ENCODE measurements around the gene MAPK12.

MAPK12 gene

DNA sequence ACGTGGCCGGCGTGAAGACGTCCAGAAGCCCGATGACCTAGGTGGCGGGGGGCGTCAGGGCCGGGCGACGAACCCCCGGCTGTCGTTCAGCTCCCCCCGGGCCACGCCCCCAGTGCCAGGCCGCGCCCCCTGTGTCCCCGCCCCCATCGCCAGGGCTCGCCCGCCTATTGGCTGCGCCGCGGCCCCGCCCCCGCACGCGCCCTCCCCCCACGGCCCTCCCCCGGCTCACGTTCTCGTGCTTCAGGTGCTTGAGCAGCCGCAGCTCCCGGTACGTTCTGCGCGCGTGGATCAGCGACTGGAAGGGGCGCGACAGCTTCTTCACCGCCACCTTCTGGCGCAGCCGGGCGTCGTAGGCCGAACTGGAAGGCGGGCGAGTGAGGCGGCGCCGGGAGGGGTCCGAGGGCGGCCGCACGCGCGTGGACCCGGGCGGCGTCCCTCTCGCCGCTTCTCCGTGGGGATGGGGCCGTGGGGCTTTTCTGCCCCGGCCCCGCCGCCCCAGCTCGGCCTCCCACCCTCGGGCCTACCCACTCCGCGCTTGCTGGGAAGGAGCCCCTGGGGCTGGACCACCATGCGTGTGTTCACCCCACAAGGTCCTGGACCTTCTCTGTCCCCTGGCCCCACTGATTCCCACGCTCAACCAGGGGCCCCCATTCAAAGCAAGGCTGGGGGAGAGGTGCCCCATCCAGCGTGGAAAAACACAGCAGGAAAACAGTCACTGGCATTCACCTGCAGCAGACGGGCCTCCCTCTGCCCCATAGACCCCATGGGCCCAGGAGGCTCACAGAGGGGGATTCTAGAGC is 6.3 kb upstream of the MAPK12 start:
- no peak for DNase-seq (ENCODE audit: low spot score)

DNA sequence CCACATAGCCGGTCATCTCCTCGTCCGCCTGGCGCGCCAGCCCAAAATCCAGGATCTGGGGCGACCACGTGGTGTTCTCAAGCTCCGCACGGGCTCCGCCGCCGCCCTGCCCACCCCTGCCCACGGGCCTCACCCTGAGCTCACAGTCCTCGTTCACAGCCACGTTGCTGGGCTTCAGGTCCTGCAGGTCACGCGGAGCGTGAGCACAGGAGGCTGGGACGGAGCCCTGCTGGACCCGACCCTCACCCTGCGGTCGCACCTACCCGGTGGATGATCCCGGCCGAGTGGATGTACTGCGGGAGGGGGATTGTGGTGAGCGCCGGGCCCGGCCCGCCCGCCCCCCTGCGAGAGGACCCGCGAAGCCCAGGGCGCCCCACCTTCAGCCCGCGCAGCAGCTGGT is 5.5 kb upstream of the MAPK12 start:
- DNase-seq (ENCODE audit: low spot score): no peak

DNA sequence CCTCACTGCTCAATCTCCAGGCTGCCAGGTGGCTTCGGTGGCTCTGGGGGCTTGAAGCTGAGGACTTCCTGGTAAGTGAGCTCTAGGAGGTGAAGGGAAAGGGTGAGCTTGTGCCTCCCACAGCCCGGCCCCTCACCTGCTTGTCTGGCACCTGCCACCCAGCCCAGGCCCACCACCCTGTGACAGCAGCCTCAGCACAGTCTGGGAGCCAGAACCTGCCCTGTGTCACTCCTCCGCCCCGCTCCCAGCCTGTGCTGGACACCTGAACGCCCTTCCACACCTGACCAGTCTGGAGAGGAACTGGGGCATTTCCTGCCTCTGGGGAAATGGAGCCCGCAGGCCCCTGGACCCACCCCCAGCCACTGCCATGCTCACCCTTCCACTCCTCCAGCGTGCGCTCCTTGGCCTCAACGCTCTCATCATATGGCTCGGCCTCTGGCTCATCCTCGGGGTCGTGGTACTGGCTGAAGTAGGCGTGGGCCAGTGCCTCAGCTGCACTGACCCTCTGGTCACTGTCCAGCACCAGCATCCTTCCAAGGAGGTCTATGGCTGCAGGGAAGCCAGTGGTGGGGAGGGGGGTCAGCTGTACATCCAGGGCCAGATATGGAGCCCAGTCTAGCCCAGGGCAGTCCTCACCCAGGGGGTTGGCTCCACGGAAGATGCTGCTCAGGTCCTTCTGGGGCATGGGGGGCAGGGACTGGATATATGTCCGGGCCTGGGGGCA is 3.6 kb upstream of the MAPK12 start:
- DNase-seq (ENCODE audit: low spot score): no peak

DNA sequence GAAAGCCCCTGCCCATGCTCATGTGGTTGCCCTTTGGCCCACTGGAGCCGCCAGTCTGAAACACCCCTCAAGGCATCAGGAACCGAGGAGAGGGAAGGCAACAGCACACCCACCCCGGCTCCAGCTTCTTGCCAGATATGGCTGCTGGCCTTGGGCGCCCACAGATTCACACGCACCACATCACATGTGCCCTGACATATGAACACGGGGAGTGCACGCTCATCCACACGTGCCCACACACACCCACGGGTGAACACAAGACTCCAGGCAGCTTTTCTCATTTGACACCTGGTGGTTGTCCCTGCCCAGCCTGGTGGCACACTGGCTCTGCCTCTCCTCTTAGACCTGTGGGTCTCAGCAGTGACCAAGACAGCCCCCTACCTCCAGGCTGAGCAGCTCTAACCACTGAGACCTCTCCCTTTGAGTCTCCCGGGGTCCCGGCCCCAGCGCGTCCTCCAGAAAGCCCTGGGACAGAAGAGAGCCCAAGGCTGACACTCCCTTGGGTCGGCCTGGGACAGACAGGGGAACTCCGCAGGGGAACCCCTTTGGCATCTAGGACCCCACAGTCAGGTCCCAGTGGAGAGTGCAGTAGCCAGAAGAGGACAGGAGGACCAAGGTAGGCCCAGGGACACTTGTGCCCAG is 2.7 kb upstream of the MAPK12 start:
- no peak for DNase-seq (ENCODE audit: low spot score)

DNA sequence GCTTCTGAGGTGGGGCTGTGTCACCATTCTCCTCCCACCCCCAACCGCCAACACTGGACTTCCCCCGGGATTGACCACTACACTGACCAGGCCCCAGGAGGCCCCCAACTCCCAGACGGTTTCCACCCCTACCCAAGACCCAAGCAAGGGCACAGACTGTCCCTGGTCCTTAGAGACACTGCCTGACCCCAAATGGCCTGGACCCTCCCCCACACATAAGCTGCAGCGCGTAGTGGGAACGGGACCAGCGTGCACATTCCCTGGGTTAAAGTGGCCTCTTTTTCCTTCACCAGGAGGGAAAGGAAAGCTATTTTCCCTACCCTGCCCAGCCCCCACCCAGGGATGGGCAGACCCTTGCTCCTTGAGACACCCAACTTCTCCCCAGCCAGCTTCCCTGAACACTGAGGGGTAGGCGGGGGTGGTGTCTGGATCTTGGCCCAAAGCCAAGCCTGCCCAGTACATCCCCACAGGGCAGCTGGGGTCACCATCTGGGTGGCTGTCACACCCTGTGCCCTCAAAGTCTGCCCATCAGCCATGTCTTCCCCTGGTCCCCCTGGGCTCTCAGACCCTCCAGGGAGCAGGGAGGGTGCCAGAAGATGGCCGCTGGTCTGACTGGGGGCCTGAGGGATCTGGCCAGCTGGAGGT is 1.6 kb upstream of the MAPK12 start:
- no peak for DNase-seq (ENCODE audit: low spot score)

DNA sequence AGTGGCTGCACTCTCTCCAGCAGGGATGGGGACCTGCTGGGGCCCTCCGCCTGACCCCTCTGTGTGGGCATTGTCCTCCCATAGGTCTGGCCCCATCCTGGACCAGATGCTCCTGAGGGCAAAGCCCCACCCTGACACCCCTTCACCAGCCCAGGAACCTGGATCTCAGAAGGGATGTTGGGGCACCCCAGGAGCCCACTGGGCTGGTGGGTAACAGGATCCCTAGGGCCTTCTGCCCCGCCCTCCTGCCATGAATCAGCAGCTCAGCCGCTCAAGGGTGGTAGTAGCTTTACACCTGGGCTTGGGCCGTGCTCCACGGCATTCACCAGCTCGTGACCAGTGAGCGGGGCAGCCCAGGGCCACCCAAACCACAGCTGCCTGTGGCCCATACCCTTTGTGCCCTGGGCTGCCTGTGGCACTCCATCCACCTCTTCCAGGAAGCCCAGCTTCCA is 1.0 kb upstream of the MAPK12 start:
- no peak for DNase-seq (ENCODE audit: low spot score)

DNA sequence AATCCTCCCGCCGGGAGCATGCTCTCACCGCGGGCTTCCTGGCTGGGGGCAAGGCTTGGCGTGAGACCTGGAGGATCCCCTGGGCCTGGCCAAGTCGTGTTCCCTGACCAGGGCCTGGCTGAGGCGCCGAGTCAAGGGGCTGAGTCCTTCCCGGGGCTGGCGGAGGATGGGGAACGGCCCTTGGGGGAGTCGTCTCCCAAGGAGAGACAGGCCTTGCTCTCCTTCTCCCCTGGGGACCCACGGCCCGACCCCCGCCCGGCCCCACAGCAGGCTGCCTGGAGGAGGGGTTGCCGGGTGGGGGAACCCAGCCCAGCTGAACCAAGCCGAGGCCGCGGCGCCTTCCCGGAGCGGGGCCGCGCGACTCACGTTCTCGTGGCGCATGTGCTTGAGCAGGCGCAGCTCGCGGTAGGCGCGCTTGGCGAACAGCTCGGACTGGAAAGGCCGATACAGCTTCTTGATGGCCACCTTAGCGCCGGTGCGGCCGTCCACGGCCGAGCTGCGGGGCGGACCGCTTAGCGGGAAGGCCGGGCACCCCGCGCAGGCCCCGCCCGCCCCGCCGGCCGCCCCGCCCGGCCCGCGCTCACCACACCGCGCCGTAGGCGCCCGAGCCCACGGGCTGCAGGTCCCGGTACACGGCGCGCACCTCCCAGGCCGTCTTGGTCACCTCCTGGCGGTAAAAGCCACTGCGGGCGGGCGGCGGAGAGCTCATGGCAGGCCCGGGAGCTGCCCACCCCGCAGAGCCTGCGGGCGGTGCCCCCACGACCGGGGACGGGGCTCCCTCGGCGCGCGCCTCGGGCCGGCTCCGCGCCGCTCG is 475 bp downstream of the MAPK12 start:
- DNase-seq (ENCODE audit: low spot score): no peak

DNA sequence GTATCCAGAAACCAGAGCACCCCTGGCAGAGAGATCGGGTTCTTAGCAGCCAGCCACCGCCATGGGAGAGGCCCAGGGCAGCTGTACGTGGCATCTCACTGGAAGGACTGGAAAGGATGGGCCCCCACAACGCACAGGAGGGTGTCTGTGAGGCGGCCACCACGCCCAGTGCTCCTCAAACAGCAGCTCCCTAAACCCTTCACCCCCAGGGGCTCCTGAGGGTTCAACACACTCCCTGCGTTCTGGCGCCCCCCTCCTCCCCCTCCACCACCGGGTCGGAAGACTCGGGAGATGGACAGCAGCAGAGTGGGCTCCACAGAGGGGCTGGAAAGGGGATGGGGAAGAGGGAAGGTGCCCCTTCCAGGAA is 1.1 kb downstream of the MAPK12 start:
- no peak for DNase-seq (ENCODE audit: low spot score)

DNA sequence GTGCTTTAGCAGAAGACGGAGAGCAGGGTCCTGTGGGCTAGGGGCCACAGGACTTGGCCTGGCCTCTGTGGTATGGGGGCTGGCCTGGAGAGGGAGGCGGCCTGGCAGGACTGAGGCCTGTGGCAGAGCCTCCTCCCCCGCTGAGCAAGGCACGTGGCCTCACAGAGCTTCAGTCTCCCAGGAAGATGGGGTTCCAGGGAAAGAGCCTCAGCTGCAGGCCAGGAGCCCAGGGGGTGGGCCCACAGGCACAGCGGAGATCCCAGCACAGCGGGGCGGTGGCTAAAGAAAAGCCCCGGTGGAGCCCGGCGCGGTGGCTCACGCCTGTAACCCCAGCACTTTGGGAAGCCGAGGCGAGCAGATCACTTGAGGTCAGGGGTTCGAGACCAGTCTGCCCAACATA is 2.2 kb downstream of the MAPK12 start:
- DNase-seq (ENCODE audit: low spot score): no peak

DNA sequence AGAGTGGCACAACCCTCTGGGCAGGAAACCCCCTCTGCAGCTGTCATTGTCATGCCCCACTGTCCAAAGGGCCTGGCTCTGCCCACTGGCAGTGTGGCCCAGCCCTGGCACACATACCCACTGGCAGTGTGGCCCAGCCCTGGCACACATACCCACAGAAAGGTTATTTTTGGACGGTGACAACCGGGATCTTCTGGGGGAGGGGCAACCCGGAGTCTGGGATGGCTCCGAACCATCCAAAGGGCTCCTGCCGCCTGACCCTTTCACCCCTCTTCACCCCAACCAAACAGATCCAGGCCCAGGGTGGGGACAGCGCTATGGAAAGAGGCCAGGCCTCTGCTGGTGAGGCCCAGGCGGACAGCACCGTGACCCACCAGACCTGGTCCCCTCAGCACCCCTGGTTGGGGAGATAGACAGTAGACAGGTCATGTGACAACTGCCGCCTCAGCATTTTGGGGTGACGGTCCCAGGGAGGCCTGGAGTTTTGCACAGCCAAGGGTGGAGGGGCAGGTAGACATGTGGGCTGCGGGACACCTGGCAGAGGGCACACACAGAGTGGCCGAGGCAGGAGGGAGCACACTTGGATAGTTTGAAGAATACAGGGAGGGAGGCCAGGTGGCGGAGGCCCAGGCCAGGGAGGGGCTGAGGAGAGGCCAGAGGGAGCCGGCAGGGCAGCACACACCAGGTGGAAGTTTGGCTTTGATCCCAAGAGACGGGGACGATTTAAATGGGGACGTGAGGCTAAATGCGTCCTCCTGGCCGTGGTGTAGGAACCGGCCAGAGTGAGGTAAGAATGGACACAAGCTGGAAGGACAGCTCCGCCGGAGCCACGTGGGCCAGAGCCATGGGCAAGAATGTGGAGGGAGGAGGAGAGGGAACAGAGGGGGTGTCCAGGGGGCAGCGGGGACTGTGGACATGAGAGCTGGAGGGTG is 2.9 kb downstream of the MAPK12 start:
- DNase-seq (ENCODE audit: low spot score): no peak

DNA sequence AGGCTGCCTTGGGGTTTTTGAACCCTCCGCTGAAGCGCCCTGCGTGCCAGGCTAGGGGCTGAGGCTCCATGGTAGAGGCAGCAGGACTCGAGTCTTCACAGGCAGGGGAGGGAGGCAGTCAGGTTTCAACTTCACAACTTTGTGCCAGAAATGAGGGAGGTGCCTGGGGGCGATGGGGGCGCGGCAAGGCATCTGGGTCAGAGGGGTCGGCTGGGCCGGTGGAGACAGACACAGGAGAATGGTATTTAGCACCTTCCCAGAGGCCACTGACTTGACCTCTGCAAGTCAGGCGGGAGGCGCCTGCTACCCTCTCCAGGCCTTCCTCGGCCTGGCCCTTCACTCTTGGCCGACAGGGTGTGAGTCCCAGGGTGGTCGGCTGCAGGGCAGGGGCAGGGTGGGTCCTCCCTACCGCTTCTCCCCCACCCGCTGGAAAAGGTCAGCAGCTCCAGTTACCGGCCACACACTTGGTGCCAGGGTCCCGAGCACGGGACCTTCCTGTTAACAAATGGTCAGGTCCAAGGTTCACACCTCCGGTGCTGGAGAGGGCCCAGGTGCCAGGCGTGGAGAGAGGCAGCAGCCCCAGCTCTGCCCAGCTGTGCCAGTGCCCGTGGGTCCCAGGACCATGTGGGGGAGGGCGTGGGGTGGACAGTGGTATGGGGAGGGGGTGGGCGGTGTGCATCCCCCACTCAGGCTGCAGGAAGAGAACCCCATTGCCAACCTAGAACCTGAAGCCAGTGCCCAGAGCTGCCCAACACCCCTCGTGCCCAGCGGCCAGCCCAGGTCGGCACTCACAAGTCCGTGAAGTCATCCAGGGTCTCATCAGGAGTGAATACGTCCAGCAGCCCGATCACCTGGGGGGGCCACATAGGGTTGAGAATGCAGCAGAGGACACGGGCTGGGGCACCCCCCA is 3.8 kb downstream of the MAPK12 start:
- DNase-seq (ENCODE audit: low spot score): no peak

DNA sequence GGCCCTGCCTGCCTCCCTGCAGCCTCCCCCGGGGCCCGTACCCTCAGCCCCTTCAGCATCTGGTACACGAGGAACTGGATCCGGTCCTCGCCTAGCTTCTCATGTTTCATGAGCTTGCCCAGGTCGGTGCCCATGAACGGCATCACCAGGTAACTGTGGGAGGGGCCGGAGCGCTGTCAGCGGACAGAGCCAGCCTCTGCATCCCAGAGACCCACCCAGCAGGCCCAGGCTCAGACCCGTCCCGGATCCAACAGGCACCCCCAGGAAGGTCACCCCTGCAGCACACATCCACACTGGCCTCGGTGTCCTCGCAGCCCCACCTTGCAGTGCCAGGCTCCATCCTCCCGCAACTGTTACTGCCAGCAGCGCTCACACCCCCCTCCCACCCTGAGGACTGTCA is 4.4 kb downstream of the MAPK12 start:
- DNase-seq (ENCODE audit: low spot score): no peak

DNA sequence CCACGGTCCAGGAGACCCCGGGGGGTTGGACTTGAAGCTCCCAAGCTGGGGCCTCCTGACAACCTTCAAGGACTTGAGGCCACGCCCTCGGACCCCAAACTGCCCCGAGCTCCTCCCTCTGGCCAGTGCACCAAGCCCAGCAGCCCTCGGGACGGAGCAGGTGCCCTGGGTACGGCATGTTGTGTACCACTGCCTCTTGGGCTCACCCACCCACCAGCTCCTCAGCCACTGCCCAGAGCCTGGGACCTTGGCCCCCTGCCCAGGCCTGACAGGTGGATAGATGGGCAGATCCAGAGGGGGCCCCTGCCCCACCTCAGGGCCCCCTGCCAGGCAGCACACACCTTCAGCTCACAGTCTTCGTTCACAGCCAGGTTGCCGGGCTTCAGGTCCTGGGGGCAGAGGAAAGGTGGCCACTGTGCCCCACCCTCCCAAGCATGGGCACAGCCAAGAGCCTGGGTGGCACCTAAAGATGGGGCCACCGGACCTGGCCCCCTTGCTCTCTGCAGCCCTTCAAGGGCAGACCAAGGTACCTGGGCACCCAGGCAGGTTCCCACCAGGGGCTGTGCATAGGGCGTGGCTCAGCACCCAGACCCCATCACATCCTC is 5.1 kb downstream of the MAPK12 start:
- no peak for DNase-seq (ENCODE audit: low spot score)

DNA sequence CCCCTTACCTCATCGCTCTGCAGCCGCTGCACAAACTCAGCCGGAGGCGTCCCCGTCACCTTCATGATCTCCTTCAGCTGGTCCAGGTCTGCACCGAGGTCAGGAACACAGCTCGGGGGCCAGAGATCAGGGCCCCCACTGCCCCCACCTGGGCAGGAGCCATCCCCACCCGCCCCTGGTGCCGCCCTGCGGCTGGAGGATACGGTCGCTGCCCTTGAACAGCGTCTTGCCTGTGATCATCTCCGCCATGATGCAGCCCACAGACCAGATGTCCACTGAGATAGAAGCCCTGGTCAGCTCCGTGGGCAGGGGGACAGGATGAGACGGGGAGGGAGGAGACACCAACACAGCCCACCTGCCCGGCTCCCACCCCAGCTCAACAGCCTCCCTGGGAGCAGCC is 5.9 kb downstream of the MAPK12 start:
- no peak for DNase-seq (ENCODE audit: low spot score)

DNA sequence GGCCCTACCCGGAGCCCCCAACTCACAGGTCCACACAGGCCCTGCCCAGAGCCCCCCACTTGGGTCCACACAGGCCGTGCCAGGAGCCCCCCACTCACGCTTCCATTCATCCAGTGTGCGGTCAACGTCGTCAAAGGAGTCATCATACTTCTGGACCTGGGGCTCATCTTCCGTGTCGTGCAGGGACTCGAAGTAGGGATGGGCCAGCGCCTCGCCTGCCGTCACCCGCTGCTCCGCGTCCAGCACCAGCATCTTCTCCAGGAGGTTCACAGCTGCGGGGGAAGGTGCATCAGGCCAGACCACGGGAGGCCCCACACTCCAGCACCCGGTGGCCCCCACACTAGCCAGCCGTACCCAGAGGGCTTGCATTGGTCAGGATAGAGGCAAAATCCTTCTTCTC is 6.4 kb downstream of the MAPK12 start:
- DNase-seq (ENCODE audit: low spot score): no peak

DNA sequence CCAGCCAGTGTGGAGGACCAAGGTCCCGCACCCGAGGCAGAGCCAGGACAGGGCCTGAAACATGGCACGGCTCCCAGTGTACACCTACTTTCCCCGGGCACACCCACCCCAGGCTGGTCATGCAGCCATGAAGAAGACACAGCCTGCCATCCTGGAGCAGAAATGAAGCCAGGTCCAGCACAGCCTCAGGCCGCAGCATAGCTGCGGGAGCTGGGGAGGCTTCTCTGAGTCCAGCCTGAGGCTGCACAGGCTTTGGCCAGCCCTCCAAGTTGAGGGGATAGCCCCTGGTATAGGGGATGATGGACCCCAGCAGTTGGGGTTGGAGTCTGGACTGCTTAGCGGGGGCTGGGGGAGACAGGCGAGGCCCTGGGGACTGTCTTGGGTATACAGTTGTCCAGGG is 7.5 kb downstream of the MAPK12 start:
- no peak for DNase-seq (ENCODE audit: low spot score)

DNA sequence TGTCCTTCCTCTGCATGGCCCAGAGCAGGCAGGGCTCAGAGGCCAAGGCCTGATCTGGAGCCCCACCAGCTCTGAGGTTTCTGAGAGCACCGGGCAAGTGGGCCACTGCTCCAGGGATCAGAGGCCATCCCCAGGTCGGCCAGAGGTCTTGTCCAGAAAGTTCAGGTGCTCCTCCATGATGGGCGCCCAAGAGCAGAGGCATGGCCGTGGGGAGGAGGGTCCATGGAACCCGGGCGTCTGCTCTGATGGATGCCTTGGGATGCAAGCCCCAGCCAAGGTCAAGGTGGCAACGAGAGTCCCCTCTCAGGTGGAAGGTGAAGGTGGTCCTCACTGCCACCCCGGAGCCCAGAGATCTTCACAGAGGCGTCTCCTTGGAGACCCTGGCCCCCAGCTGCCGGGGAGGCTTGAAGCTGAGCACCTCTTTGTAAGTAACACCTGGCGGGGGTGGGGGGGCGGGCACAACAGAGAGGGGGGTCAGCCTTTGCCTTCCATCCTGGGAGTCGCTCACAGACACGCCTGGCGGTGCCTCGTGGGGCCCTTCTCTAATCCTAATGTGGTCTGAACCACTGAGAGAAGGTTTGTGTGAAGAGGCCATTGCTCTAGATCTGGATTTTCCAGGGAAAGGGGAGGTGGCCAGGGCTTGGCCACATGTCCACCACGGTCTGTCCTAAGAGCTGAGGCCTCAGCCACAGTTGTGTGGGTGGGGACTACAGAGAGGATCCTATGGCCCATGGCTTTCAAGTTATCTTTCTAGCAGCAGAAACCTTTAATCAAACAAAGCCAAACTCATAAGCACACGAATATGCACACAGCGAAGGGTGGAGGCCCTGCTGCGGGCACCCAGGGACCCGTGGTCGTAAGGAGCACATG is 8.2 kb downstream of the MAPK12 start:
- no peak for DNase-seq (ENCODE audit: low spot score)
